NCI-H446 treated with DMSO at 0.1 percent for 48 hours (cell line): Measurements from ENCODE around the gene POC1A.

ENCODE experiments used
- DNase-seq: peaks from one replicate; lab custom pipeline; 2025; lab: John Stamatoyannopoulos, UW

POC1A gene

DNA sequence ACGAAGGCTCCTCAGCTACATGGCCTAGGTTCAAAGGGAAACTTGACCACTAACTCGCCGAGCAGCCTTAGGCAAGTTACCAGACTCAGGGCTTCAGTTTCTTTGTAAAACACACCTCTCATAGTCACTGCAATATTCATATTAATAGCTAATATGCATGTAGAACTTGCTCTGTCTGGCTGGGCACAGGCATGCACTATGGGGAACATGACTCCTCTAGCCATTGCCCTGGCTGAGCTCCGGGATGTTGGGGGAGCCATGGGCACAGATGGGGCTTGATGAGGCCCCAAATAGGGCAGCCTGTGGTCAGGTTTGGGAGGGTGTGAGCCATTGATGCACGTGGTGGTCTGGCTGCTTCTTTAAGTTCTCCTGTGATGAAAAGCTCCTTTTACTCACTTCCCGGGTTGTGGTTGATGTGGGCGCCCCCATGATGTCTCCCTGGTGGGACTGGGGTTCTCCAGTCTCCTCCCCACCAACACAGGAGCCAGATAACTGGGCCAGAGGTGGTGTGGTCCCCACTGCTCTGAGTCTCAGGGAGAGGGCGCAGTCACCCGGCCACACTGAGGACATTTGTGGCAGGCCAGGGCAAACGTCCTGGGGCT lies 68.4 kb downstream of the POC1A start:
- no peak for DNase-seq

- DNase-seq, result no peak
Observed at GRCh38 chr3:52084954-52085680, 69.1 kb downstream of the POC1A start.

GRCh38 chr3:52084216-52084945 lies 69.8 kb downstream of the POC1A start:
- DNase-seq, result no peak

DNA sequence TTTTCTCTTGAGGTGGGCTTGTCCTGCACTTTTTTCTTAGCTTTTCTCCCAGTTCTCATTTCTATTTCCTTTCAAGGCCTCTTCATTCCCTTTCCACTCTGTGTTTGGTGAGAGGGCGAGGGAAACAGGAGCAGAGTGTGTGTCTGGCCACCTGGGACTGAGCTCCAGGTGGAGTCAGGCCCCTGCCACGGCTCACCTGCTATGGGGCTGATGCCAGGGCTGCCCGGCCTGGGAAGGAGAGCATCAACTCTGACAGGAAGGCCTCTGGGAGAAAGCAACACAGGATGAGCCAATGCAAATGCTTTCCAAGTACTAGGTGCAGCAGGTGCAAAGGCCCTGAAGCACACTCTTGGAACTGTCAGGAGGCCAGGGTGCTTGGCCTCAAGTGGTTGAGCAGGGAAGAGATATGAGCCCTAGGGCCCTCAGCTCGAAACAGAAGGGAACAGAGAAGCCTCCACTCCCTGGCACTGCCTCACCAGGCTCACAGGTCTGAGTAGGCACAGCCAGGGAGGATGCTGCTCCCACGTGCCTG lies 70.6 kb downstream of the POC1A start:
- no peak for DNase-seq

DNA sequence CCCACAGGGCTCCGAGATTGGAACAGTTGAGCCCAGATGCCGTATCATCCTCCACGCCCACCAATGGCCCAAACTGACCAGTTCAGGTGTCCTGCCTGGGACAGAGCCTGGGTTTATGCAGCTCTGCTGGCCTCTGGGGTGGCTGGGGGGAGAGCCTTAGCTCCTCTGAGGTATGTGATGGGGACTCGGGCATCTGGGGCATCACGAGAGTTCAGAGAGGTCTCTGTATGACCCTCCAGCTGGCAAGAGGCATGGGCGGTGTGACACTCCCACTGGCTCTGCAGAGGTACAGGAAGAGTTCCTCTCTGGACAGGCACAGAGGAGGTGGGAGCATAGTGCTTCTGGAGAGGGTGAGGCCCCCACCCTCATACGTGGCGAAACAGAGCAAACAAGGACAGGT lies 71.3 kb downstream of the POC1A start:
- no peak for DNase-seq

GRCh38 chr3:52080830-52081719 lies 73.1 kb downstream of the POC1A start:
- no peak for DNase-seq

- no peak for DNase-seq
Observed at GRCh38 chr3:52079958-52080357, 74.3 kb downstream of the POC1A start.

GRCh38 chr3:52078781-52079560 lies 75.3 kb downstream of the POC1A start:
- DNase-seq, result no peak

DNA sequence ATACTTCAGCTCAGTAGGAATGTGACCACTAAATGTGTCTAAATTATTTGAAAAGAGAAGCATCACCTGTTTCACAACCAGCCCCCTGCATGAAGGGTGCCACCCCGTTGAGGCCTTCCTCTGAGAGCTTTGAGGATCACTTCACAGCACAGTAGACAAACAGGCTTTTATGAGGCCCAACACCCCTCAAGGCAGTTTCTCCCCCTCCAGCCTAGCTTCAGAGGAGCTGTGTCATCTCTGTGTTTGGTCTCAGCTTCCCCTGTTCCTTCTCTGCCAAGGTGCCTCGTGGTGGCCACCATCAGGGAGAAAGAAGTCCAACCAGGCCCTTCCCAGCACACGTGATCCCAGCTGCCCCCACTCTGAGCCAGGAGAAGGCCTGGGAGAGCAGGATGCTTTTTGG lies 76.3 kb downstream of the POC1A start:
- DNase-seq, result no peak

- DNase-seq, result no peak
Observed at GRCh38 chr3:52076896-52077780, 77.1 kb downstream of the POC1A start.

- DNase-seq, result no peak
Observed at GRCh38 chr3:52073490-52073889, 80.7 kb downstream of the POC1A start.

- no peak for DNase-seq
Observed at GRCh38 chr3:52072471-52072870, 81.8 kb downstream of the POC1A start.

DNA sequence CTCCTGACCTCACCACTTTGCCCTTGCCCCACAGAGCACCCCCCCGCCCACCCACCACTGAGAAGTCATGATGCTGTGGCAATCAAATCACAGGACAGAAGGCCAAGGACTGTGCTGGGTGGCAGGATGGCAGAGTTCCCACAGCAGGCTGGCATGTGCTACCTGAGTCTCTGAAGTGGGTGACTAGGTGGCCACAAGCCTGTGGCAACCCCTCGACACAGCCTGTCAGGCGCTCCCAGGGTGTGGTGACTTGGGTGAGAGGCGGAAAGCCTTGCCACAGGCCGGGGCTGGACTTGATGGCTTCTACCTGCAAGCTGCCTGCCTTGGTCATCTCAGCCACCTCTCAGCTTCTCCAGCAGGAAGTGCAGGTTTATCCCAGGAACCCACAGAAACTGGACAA lies 82.2 kb downstream of the POC1A start:
- no peak for DNase-seq

GRCh38 chr3:52070724-52071621 lies 83.2 kb downstream of the POC1A start:
- DNase-seq, result peak; percentile 19

GRCh38 chr3:52069855-52070254 lies 84.4 kb downstream of the POC1A start:
- no peak for DNase-seq

GRCh38 chr3:52069135-52069534 lies 85.1 kb downstream of the POC1A start:
- DNase-seq, result no peak

DNA sequence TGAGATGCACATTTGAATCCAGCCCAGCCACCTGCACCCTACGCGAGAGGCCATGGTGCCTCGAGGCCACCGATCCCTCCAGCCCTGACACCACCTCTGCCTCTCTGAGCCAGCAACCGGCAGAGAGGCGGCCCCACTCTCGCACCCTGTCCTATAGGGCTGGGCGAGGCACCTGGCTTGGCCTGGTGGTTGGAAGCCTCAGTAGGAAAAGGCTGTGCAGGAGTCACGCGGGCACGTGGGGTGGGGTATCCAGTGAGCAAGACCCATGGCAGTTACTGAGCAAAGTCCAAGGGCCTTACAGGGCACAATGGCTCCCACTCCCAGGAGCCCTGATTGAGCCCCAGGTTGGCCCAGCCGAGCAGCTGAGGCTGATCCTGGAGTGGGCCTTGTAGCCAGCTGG lies 85.5 kb downstream of the POC1A start:
- DNase-seq, result no peak

- DNase-seq, result no peak
Observed at GRCh38 chr3:52068055-52068571, 86.1 kb downstream of the POC1A start.

DNA sequence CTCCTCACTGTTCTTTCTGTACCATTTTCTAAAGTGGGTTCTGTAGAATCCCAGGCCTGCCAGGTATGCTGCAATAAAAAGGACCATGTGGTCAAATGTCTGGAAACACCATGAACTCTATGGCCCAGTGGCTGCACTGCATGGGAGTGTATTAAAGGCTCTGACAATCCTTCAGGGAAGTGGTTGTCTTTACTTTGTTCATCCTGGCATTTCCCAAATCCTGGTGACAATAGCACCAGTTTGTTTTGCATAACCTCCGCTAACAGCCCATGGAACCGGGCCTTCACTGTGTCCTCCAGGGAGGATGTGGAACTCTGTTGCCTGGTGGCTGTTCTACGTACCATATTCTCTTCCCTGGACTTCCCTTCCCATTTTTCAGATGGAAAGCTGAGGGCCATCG lies 86.7 kb downstream of the POC1A start:
- DNase-seq, result no peak
